Progenitor cell of endocrine pancreas (in vitro differentiated cells): Measurements from ENCODE around the gene ABHD12B. TPM values are rescaled to one million over a fixed set of nuclear protein-coding genes. Genes with fewer than 3 reads are reported as not detected.

Source experiments
- DNase-seq: peaks from one replicate; pipeline ENCODE4 v3.0.0; 2021; ENCODE audit warnings: low spot score; ENCODE audit not compliant: unreplicated experiment
- H3K27ac Mint-ChIP-seq: 2 replicates; pipeline ENCODE4 v1.8.0; 2021; ENCODE audit warnings: mild to moderate bottlenecking, moderate library complexity, mixed read lengths
- H3K27me3 Mint-ChIP-seq: 2 replicates; pipeline ENCODE4 v1.8.0; 2021; ENCODE audit warnings: mixed read lengths
- H3K36me3 Mint-ChIP-seq: 2 replicates; pipeline ENCODE4 v1.8.0; 2022; ENCODE audit warnings: mixed read lengths; ENCODE audit not compliant: insufficient read depth
- H3K4me1 Mint-ChIP-seq: 2 replicates; pipeline ENCODE4 v1.8.0; 2021; ENCODE audit warnings: low read depth, mixed read lengths
- H3K4me3 Mint-ChIP-seq: 2 replicates; pipeline ENCODE4 v1.8.0; 2021; ENCODE audit warnings: low read depth, mild to moderate bottlenecking, moderate library complexity, mixed read lengths
- H3K9me3 Mint-ChIP-seq: 2 replicates; pipeline ENCODE4 v1.8.0; 2021; ENCODE audit warnings: low read depth, mixed read lengths
- total RNA-seq: library from RNA; stranded (reverse); gene quantifications from 2 replicates; pipeline ENCODE4 v1.2.1, GENCODE V29; 2021
- TF ChIP-seq, protein P1 (sequence below): fragments of 200-600 bp; sonication (generic); IDR thresholded peaks from one replicate; pipeline ENCODE4 v1.5.0; 2021; ENCODE audit warnings: antibody characterized with exemption, mild to moderate bottlenecking; ENCODE audit not compliant: unreplicated experiment

Gene ABHD12B
- total RNA-seq, 1 donor from 2014 or later = not detected

DNA sequence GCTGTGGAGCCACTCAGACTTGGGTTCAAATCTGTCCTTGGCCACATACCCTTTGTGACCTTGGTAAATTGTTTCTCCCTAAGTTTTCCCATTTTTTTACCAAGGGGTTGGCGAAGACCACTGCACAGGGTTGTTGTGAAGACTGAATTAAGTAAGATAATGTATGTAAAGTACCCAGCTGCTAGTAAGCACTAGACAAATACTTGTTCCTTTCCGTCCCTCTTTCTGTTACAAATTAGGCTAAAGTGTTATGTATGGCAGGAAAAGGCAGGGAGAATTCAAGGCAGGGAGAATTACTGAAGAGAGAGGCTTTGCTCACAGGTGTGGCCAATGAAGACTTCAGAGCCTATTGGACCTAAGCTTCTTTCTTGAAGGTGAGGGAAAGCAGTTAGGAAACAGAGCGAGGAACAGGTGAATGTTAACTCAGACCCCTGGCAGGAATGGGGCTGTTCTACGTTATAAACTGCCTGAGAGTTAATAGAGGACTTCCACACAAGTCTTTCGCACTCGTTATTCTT is 25.9 kb downstream of the ABHD12B start:
- no peaks in the 10 kb centered on the region for H3K9me3 Mint-ChIP-seq
- H3K27ac Mint-ChIP-seq = no peak overlapping the region
- DNase-seq = no peak
- H3K4me3 Mint-ChIP-seq = no peak overlapping the region
- H3K36me3 Mint-ChIP-seq = peaks cover 1% of the 10 kb centered on the region
- peaks cover 50% of the 10 kb centered on the region for H3K27me3 Mint-ChIP-seq
- TF ChIP-seq, protein P1, sequence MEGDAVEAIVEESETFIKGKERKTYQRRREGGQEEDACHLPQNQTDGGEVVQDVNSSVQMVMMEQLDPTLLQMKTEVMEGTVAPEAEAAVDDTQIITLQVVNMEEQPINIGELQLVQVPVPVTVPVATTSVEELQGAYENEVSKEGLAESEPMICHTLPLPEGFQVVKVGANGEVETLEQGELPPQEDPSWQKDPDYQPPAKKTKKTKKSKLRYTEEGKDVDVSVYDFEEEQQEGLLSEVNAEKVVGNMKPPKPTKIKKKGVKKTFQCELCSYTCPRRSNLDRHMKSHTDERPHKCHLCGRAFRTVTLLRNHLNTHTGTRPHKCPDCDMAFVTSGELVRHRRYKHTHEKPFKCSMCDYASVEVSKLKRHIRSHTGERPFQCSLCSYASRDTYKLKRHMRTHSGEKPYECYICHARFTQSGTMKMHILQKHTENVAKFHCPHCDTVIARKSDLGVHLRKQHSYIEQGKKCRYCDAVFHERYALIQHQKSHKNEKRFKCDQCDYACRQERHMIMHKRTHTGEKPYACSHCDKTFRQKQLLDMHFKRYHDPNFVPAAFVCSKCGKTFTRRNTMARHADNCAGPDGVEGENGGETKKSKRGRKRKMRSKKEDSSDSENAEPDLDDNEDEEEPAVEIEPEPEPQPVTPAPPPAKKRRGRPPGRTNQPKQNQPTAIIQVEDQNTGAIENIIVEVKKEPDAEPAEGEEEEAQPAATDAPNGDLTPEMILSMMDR = no peak
- H3K4me1 Mint-ChIP-seq = peaks cover 6% of the 10 kb centered on the region

DNA sequence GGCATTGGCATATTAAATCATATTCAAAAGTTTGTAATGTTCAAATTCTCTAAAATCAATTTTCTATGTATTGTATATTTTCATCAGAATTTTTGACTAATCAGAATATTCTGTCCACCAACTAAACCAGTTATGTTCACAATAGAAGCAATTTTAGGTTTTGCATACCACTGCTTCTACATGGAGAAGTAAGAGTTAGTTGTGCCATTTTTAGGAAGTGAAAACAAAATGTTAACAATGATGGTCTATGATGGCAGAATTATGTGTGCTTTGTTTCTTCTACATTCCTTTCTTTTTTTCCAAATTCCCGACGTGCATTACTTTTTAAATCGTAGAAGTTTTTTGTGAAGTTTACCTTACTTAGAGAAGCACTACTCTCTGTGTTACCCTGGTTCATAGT is 29.5 kb downstream of the ABHD12B start:
- no peak overlapping the region for H3K4me3 Mint-ChIP-seq
- H3K36me3 Mint-ChIP-seq = peaks cover 4% of the 10 kb centered on the region
- no peak for DNase-seq
- TF ChIP-seq, protein P1 = no peak
- H3K27me3 Mint-ChIP-seq = peaks cover 15% of the 10 kb centered on the region
- H3K27ac Mint-ChIP-seq = no peak overlapping the region
- peaks cover 4% of the 10 kb centered on the region for H3K4me1 Mint-ChIP-seq
- H3K9me3 Mint-ChIP-seq = peaks cover 5% of the 10 kb centered on the region

DNA sequence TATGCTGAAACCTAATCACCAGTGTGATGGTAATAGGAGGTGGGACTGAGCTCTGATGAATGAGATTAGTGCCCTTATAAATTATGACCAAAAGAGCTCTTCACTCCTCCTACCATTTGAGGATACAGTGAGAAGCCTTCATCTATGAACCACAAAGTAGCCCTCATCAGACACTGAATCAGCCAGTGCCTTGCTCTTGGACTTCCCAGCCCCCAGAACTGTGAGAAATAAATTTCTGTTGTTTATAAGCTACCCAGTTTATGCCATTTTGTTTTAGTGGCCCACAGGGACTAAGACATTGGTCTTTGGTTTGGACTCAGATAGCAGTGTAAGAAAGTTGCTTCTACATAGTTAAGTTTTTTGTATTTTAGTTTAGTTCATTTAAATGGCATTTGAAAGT is 32.9 kb downstream of the ABHD12B start:
- TF ChIP-seq, protein P1 = no peak
- H3K4me3 Mint-ChIP-seq = no peak overlapping the region
- H3K27ac Mint-ChIP-seq = no peak overlapping the region
- no peaks in the 10 kb centered on the region for H3K27me3 Mint-ChIP-seq
- peaks cover 5% of the 10 kb centered on the region for H3K36me3 Mint-ChIP-seq
- H3K9me3 Mint-ChIP-seq = peaks cover 5% of the 10 kb centered on the region
- DNase-seq = no peak
- H3K4me1 Mint-ChIP-seq = peaks cover 4% of the 10 kb centered on the region

DNA sequence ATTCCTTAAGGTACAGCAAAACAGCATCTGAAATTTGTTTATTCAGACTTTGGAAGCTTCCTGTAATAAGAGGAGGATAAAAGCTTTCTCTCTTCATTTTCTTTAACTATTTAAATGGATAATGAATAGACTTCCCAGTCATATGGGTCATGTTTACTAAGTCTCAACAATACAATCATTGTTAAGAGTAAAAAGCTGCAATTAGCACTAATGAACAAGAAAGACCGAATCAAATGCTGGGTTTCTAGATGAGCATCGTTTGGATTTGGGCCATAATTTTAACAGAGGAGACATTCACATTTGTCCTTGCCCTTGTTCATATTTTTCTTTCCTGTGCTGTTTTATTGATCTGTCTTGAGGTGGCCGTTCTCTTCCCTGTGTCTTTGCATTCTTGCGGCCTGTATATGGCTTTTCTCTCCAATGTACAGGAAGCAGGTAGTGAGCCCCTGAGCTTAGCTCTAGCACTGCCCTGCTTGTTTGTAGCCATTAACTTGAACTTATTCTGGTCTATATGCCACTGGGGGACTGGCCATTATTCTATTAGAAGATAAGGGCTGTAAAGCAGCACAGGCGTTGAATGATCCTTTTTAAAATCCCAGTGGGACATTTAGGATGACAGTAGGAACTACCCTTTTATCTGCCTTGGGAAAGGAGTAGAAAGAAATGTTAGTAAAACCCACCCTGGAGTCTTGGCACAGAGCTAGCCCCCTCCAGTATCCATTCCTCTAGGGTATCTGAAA is 34.6 kb downstream of the ABHD12B start:
- no peak for DNase-seq
- Mint-ChIP-seq H3K36me3 (peaks cover 5% of the 10 kb centered on the region), H3K27me3 (no peaks in the 10 kb centered on the region), H3K27ac (no peak overlapping the region), H3K9me3 (peaks cover 5% of the 10 kb centered on the region), H3K4me3 (no peak overlapping the region), H3K4me1 (peaks cover 4% of the 10 kb centered on the region)
- TF ChIP-seq, protein P1 = no peak

DNA sequence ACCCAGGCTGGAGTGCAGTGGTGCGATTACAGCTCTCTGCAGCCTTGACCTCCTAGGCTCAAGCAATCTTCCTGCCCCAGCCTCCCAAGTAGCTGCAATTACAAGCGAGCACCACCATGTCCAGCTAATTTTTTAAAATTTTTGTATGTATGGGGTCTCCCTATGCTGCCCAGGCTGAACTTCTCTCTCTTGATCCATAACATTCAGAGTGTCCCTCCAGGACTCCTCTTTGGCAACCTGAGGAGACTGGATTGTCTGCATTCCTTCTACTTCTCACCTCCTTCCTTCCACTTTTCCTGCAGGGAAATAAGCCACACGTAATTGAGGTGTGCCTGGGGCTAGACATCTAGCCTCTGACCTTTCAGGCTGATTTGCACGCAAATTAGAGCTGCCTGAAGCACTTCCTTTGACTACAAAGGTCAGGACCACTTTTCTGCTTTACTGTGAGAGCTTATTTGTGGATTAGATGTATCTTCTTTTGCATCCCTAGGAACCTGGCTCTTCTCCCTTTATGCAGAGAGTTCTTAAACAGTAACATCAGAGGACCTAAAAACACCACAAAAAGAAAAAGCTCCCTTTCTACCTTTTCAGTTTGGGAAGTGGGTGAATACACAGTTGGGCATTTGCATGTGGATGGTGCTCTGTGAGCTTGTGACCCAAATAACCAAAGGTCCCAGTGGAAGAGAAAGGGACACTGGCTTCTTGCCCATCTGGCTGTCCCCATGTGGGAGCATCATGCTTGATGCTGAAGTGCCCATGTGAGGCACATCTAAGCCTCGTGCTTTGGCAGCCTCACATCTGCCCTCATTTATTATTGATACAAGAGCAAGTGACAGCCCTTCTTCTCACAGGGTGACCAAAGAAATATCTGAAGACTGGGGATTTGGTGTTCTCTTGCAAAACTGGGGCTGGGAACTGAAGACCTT is 38.9 kb downstream of the ABHD12B start:
- H3K9me3 Mint-ChIP-seq = no peaks in the 10 kb centered on the region
- peaks cover 1% of the 10 kb centered on the region for H3K36me3 Mint-ChIP-seq
- H3K27me3 Mint-ChIP-seq = no peaks in the 10 kb centered on the region
- no peak overlapping the region for H3K27ac Mint-ChIP-seq
- DNase-seq = no peak
- H3K4me1 Mint-ChIP-seq = peaks cover 4% of the 10 kb centered on the region
- TF ChIP-seq, protein P1 = no peak
- no peak overlapping the region for H3K4me3 Mint-ChIP-seq
